ENCODE measurements around the gene CWF19L2. TPM values are rescaled to one million over a fixed set of nuclear protein-coding genes. Genes with fewer than 3 reads are reported as not detected.

CWF19L2 gene
- total and polyA plus RNA-seq, 2 experiments from 2014 or later = 20.3 to 27.2 TPM

DNA sequence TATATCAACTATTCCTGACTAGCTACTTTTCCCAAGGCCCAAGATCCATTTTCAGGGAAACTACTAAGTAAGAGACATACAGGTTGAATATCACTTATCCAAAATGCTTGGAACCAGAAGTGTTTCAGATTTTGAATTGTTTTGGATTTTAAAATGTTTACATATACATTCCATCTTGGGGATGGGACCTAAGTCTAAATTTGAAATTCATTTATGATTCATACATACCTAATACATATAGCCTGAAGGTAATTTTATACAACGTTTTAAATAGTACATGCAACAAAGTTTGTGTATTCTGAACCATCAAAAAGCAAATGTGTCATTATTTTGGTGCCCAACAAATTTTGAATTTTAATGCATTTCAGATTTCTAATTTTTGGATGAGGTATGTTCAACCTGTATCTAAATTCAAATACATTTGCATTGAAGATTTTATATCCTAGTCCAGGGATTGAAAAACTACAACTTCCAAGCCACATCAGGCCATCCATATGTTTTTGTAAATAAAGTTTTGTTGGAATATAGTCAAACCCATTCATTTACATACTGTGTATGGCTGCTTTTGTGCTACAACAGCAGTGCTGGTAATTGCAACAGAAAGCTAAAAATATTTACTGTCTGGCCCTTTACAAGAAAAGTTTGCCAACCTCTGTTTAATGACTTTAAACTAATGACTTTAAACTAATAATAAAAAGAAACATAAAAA, 73.3 kb downstream of the CWF19L2 start:
- TF ChIP-seq, protein P1, sequence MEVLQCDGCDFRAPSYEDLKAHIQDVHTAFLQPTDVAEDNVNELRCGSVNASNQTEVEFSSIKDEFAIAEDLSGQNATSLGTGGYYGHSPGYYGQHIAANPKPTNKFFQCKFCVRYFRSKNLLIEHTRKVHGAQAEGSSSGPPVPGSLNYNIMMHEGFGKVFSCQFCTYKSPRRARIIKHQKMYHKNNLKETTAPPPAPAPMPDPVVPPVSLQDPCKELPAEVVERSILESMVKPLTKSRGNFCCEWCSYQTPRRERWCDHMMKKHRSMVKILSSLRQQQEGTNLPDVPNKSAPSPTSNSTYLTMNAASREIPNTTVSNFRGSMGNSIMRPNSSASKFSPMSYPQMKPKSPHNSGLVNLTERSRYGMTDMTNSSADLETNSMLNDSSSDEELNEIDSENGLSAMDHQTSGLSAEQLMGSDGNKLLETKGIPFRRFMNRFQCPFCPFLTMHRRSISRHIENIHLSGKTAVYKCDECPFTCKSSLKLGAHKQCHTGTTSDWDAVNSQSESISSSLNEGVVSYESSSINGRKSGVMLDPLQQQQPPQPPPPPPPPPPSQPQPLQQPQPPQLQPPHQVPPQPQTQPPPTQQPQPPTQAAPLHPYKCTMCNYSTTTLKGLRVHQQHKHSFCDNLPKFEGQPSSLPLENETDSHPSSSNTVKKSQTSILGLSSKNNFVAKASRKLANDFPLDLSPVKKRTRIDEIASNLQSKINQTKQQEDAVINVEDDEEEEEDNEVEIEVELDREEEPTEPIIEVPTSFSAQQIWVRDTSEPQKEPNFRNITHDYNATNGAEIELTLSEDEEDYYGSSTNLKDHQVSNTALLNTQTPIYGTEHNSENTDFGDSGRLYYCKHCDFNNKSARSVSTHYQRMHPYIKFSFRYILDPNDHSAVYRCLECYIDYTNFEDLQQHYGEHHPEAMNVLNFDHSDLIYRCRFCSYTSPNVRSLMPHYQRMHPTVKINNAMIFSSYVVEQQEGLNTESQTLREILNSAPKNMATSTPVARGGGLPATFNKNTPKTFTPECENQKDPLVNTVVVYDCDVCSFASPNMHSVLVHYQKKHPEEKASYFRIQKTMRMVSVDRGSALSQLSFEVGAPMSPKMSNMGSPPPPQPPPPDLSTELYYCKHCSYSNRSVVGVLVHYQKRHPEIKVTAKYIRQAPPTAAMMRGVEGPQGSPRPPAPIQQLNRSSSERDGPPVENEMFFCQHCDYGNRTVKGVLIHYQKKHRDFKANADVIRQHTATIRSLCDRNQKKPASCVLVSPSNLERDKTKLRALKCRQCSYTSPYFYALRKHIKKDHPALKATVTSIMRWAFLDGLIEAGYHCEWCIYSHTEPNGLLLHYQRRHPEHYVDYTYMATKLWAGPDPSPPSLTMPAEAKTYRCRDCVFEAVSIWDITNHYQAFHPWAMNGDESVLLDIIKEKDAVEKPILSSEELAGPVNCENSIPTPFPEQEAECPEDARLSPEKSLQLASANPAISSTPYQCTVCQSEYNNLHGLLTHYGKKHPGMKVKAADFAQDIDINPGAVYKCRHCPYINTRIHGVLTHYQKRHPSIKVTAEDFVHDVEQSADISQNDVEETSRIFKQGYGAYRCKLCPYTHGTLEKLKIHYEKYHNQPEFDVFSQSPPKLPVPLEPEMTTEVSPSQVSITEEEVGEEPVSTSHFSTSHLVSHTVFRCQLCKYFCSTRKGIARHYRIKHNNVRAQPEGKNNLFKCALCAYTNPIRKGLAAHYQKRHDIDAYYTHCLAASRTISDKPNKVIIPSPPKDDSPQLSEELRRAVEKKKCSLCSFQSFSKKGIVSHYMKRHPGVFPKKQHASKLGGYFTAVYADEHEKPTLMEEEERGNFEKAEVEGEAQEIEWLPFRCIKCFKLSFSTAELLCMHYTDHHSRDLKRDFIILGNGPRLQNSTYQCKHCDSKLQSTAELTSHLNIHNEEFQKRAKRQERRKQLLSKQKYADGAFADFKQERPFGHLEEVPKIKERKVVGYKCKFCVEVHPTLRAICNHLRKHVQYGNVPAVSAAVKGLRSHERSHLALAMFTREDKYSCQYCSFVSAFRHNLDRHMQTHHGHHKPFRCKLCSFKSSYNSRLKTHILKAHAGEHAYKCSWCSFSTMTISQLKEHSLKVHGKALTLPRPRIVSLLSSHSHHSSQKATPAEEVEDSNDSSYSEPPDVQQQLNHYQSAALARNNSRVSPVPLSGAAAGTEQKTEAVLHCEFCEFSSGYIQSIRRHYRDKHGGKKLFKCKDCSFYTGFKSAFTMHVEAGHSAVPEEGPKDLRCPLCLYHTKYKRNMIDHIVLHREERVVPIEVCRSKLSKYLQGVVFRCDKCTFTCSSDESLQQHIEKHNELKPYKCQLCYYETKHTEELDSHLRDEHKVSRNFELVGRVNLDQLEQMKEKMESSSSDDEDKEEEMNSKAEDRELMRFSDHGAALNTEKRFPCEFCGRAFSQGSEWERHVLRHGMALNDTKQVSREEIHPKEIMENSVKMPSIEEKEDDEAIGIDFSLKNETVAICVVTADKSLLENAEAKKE (CRISPR knock-in tag; IDR thresholded peaks at IDR 0.05) = no peak
- TF ChIP-seq, protein P2, sequence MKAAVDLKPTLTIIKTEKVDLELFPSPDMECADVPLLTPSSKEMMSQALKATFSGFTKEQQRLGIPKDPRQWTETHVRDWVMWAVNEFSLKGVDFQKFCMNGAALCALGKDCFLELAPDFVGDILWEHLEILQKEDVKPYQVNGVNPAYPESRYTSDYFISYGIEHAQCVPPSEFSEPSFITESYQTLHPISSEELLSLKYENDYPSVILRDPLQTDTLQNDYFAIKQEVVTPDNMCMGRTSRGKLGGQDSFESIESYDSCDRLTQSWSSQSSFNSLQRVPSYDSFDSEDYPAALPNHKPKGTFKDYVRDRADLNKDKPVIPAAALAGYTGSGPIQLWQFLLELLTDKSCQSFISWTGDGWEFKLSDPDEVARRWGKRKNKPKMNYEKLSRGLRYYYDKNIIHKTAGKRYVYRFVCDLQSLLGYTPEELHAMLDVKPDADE (IDR thresholded peaks at IDR 0.05) = no peak
- TF ChIP-seq EZH2phosphoT487 (IDR thresholded peaks at IDR 0.05; ENCODE audit: unreplicated experiment) = no peak
- no peak for TF ChIP-seq EZH2 (IDR thresholded peaks at IDR 0.05; ENCODE audit: low read depth, unreplicated experiment)
- TF ChIP-seq, protein P3, sequence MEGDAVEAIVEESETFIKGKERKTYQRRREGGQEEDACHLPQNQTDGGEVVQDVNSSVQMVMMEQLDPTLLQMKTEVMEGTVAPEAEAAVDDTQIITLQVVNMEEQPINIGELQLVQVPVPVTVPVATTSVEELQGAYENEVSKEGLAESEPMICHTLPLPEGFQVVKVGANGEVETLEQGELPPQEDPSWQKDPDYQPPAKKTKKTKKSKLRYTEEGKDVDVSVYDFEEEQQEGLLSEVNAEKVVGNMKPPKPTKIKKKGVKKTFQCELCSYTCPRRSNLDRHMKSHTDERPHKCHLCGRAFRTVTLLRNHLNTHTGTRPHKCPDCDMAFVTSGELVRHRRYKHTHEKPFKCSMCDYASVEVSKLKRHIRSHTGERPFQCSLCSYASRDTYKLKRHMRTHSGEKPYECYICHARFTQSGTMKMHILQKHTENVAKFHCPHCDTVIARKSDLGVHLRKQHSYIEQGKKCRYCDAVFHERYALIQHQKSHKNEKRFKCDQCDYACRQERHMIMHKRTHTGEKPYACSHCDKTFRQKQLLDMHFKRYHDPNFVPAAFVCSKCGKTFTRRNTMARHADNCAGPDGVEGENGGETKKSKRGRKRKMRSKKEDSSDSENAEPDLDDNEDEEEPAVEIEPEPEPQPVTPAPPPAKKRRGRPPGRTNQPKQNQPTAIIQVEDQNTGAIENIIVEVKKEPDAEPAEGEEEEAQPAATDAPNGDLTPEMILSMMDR (conservative IDR thresholded peaks at IDR 0.05; ENCODE audit: low read depth in 2 of 2) = no peak
- TF ChIP-seq, protein P4, sequence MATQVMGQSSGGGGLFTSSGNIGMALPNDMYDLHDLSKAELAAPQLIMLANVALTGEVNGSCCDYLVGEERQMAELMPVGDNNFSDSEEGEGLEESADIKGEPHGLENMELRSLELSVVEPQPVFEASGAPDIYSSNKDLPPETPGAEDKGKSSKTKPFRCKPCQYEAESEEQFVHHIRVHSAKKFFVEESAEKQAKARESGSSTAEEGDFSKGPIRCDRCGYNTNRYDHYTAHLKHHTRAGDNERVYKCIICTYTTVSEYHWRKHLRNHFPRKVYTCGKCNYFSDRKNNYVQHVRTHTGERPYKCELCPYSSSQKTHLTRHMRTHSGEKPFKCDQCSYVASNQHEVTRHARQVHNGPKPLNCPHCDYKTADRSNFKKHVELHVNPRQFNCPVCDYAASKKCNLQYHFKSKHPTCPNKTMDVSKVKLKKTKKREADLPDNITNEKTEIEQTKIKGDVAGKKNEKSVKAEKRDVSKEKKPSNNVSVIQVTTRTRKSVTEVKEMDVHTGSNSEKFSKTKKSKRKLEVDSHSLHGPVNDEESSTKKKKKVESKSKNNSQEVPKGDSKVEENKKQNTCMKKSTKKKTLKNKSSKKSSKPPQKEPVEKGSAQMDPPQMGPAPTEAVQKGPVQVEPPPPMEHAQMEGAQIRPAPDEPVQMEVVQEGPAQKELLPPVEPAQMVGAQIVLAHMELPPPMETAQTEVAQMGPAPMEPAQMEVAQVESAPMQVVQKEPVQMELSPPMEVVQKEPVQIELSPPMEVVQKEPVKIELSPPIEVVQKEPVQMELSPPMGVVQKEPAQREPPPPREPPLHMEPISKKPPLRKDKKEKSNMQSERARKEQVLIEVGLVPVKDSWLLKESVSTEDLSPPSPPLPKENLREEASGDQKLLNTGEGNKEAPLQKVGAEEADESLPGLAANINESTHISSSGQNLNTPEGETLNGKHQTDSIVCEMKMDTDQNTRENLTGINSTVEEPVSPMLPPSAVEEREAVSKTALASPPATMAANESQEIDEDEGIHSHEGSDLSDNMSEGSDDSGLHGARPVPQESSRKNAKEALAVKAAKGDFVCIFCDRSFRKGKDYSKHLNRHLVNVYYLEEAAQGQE (IDR thresholded peaks at IDR 0.05; ENCODE audit: unreplicated experiment) = no peak
- no peak for TF ChIP-seq CREB1 (CRISPR knock-in tag; IDR thresholded peaks at IDR 0.05; ENCODE audit: low read depth)
- no peak for TF ChIP-seq POLR2AphosphoS5 (IDR thresholded peaks at IDR 0.05; ENCODE audit: low read depth)
- TF ChIP-seq NANOG (IDR thresholded peaks at IDR 0.05; ENCODE audit: borderline replicate concordance) = no peak
- no peak for TF ChIP-seq ZNF331 (CRISPR knock-in tag; IDR thresholded peaks at IDR 0.05; ENCODE audit: low read depth)
- TF ChIP-seq JUNB (IDR thresholded peaks at IDR 0.05; ENCODE audit: unreplicated experiment) = no peak
- no peak for TF ChIP-seq ZNF114 (CRISPR knock-in tag; IDR thresholded peaks at IDR 0.05)
- ATAC-seq (no peak), DNase-seq (ENCODE audit: low spot score) (no peak)
- Histone ChIP-seq H3K9me2 (ENCODE audit: insufficient read depth) (no peaks in the 10 kb centered on the region), H2AFZ (no peak overlapping the region), H3K27ac (ENCODE audit: low read depth) (no peak overlapping the region), H3F3A (replicated peaks; ENCODE audit: low read depth) (no peaks in the 10 kb centered on the region), H3K4me1 (ENCODE audit: insufficient read depth) (0 out of 2 replicates have a peak, but pooled peaks cover 3% of the 10 kb centered on the region), H3K27me3 (ENCODE audit: insufficient read depth) (no peaks in the 10 kb centered on the region), H3K4me3 (no peak overlapping the region), H3K36me3 (ENCODE audit: insufficient read depth) (no peaks in the 10 kb centered on the region), H4K20me1 (replicated peaks; ENCODE audit: insufficient read depth) (no peaks in the 10 kb centered on the region), H3K79me2 (replicated peaks; ENCODE audit: insufficient read depth) (no peaks in the 10 kb centered on the region), H3K4me2 (no peak overlapping the region)
- Mint-ChIP-seq H3K27me3 (ENCODE audit: insufficient read depth, low read depth, poor library complexity) (no peaks in the 10 kb centered on the region), H3K9me3 (no peaks in the 10 kb centered on the region), H3K4me1 (peaks cover 3% of the 10 kb centered on the region; the same call in 2 of the 3 replicates), H3K27ac (no peak overlapping the region), H3K36me3 (ENCODE audit: low read depth) (0 out of 3 replicates have a peak, but pooled peaks cover 3% of the 10 kb centered on the region), H3K4me3 (no peak overlapping the region)

All from GM23338 (cell line).